SK-N-SH (cell line): Measurements from ENCODE around the gene RAVER2. TPM values are rescaled to one million over a fixed set of nuclear protein-coding genes. Genes with fewer than 3 reads are reported as not detected.

Experiments used
- CTCF ChIA-PET: fragments of 300-600, 350-600 bp; formaldehyde crosslinking; extraction: SDS; loops from one replicate; lab custom pipeline; 2021; lab: Yijun Ruan, JAX
- POLR2A ChIA-PET: fragments of 350-600 bp; sonication (Branson Sonifier 250); formaldehyde crosslinking; extraction: SDS; loops from one replicate; lab custom pipeline; 2020; ENCODE audit warnings: antibody characterized with exemption, inconsistent platforms; lab: Yijun Ruan, JAX
- DNase-seq: peaks from one replicate; pipeline ENCODE4 v3.0.0; 2012
- H2AFZ ChIP-seq: fragments of 200-600 bp; sonication (generic); 2 replicates; pipeline ENCODE4 v1.8.1; 2016; ENCODE audit warnings: antibody characterized with exemption, mild to moderate bottlenecking, low read depth
- H3F3A ChIP-seq: fragments of 200-600 bp; sonication (generic); replicated peaks from 2 replicates; pipeline ENCODE3; 2016; ENCODE audit warnings: antibody characterized with exemption, mild to moderate bottlenecking; ENCODE audit not compliant: insufficient read depth
- H3K27ac ChIP-seq, 2 experiments: fragments of 200-500 bp in 1 of 2; fragments of 200-600 bp in 1 of 2; sonication (Bioruptor generic) in 1 of 2; sonication (generic), shearing (Covaris generic) in 1 of 2; 2 replicates each; pipeline versions ENCODE4 v1.5.1 to v1.6.1; 2014 to 2016; ENCODE audit warnings: low read depth in 2 of 2, inconsistent platforms in 1 of 2, low read length in 1 of 2, mild to moderate bottlenecking in 1 of 2, mixed read lengths in 1 of 2
- H3K27me3 ChIP-seq: fragments of 200-600 bp; sonication (generic), shearing (Covaris generic); 2 replicates; pipeline ENCODE4 v1.6.1; 2016; ENCODE audit warnings: mixed run types; ENCODE audit not compliant: insufficient read depth
- H3K36me3 ChIP-seq, 2 experiments: fragments of 200-500 bp in 1 of 2; fragments of 200-600 bp in 1 of 2; sonication (Bioruptor generic) in 1 of 2; sonication (generic) in 1 of 2; replicated peaks in 1 of 2; 2 replicates each; pipeline versions ENCODE3 to v1.5.1; 2014 to 2016; ENCODE audit warnings: low read length in 1 of 2, mild to moderate bottlenecking in 1 of 2; ENCODE audit not compliant: insufficient read depth in 2 of 2, control insufficient read depth in 1 of 2
- H3K4me1 ChIP-seq, 2 experiments: fragments of 200-500 bp in 1 of 2; fragments of 200-600 bp in 1 of 2; sonication (Bioruptor generic) in 1 of 2; sonication (generic), shearing (Covaris generic) in 1 of 2; 2 replicates each; pipeline versions ENCODE4 v1.5.1 to v1.6.1; 2014 to 2016; ENCODE audit warnings: low read depth in 1 of 2, low read length in 1 of 2, mixed run types in 1 of 2; ENCODE audit not compliant: insufficient read depth in 2 of 2, control insufficient read depth in 1 of 2
- H3K4me2 ChIP-seq: fragments of 200-600 bp; sonication (generic), shearing (Covaris generic); 2 replicates; pipeline ENCODE4 v1.6.1; 2017; ENCODE audit warnings: mixed run types
- H3K4me3 ChIP-seq, 2 experiments: fragments of 200-500 bp in 1 of 2; fragments of 200-600 bp in 1 of 2; sonication (Bioruptor generic) in 1 of 2; sonication (generic), shearing (Covaris generic) in 1 of 2; 2 replicates each; pipeline versions ENCODE4 v1.5.1 to v1.8.1; 2014 to 2016; ENCODE audit warnings: low read depth in 2 of 2, inconsistent platforms in 1 of 2, low read length in 1 of 2, mild to moderate bottlenecking in 1 of 2, mixed read lengths in 1 of 2, moderate library complexity in 1 of 2
- H3K79me2 ChIP-seq: fragments of 200-600 bp; sonication (generic); 2 replicates; pipeline ENCODE4 v1.8.1; 2017; ENCODE audit warnings: mild to moderate bottlenecking; ENCODE audit not compliant: insufficient read depth
- H3K9ac ChIP-seq: fragments of 200-600 bp; sonication (generic); 2 replicates; pipeline ENCODE4 v1.6.1; 2017; ENCODE audit warnings: mixed run types
- H3K9me2 ChIP-seq: fragments of 200-600 bp; sonication (generic); 2 replicates; pipeline ENCODE4 v1.6.1; 2017; ENCODE audit warnings: mixed run types
- H3K9me3 ChIP-seq: fragments of 200-600 bp; sonication (generic); 2 replicates; pipeline ENCODE4 v1.6.1; 2017; ENCODE audit warnings: mixed run types, mild to moderate bottlenecking, moderate library complexity
- H4K20me1 ChIP-seq: fragments of 200-600 bp; sonication (generic); 2 replicates; pipeline ENCODE4 v1.6.1; 2017; ENCODE audit warnings: mild to moderate bottlenecking, mixed run types; ENCODE audit not compliant: insufficient read depth
- CHD2 ChIP-seq: fragments of 150-350 bp; IDR thresholded peaks from 2 replicates; pipeline ENCODE4 v1.6.1; 2018; ENCODE audit warnings: low read length; ENCODE audit not compliant: partially characterized antibody
- EZH2phosphoT487 ChIP-seq: fragments of 200-600 bp; sonication (generic); IDR thresholded peaks from 2 replicates; pipeline ENCODE4 v1.6.1; 2017; ENCODE audit warnings: low read depth, mixed run types, mild to moderate bottlenecking, antibody characterized with exemption, moderate library complexity, borderline replicate concordance
- FOXJ3 ChIP-seq: sonication (generic); formaldehyde crosslinking; IDR thresholded peaks from 2 replicates; pipeline ENCODE4 v1.5.1; 2020; ENCODE audit warnings: mild to moderate bottlenecking, missing genetic modification reagents
- FOXM1 ChIP-seq: IDR thresholded peaks from 2 replicates; pipeline ENCODE4 v1.4.0; 2012; ENCODE audit warnings: low read depth, mild to moderate bottlenecking
- GABPA ChIP-seq: IDR thresholded peaks from 2 replicates; pipeline ENCODE4 v1.4.0; 2012; ENCODE audit warnings: low read depth, mild to moderate bottlenecking
- GATA2 ChIP-seq: sonication (generic); formaldehyde crosslinking; IDR thresholded peaks from 2 replicates; pipeline ENCODE4 v1.5.0; 2020; ENCODE audit warnings: mild to moderate bottlenecking, missing genetic modification reagents
- JUND ChIP-seq: IDR thresholded peaks from 2 replicates; pipeline ENCODE4 v1.4.0; 2012
- MEF2A ChIP-seq: IDR thresholded peaks from 2 replicates; pipeline ENCODE4 v1.4.0; 2012; ENCODE audit warnings: low read depth, borderline replicate concordance
- NFIC ChIP-seq: IDR thresholded peaks from 2 replicates; pipeline ENCODE4 v1.4.0; 2012; ENCODE audit warnings: borderline replicate concordance
- RFX5 ChIP-seq: IDR thresholded peaks from 2 replicates; pipeline ENCODE4 v1.6.1; 2012; ENCODE audit warnings: mild to moderate bottlenecking, improper control_type of control experiment, low read length
- RXRA ChIP-seq: IDR thresholded peaks from 2 replicates; pipeline ENCODE4 v1.4.0; 2012; ENCODE audit warnings: low read depth, mild to moderate bottlenecking, borderline replicate concordance
- SIN3A ChIP-seq: IDR thresholded peaks from 2 replicates; pipeline ENCODE4 v1.6.1; 2012; ENCODE audit warnings: low read depth, mild to moderate bottlenecking, low read length, moderate library complexity, borderline replicate concordance
- SMC3 ChIP-seq: IDR thresholded peaks from 2 replicates; pipeline ENCODE4 v1.6.1; 2012; ENCODE audit warnings: low read depth, low read length, improper control_type of control experiment
- TAF1 ChIP-seq: IDR thresholded peaks from 2 replicates; pipeline ENCODE4 v1.6.1; 2012; ENCODE audit warnings: low read depth, mild to moderate bottlenecking, low read length, moderate library complexity, borderline replicate concordance
- TCF12 ChIP-seq: IDR thresholded peaks from 2 replicates; pipeline ENCODE4 v1.4.0; 2012
- YY1 ChIP-seq: IDR thresholded peaks from 2 replicates; pipeline ENCODE4 v1.4.0; 2012; ENCODE audit warnings: low read depth, mild to moderate bottlenecking
- WGBS: methylation state at CpG from one replicate; pipeline ENCODE4 v1.1.6; 2017; ENCODE audit warnings: low lambda C conversion rate; 5-methylcytosine and 5-hydroxymethylcytosine counted together
- polyA plus RNA-seq, 3 experiments: library from polyadenylated mRNA; depleted of rRNA; stranded (reverse); fragments of >200 nt; gene quantifications; 2 replicates each; pipeline ENCODE4 v1.2.3, GENCODE V29; 2012
- TF ChIP-seq, protein P1 (sequence below): IDR thresholded peaks from 2 replicates; pipeline ENCODE4 v1.4.0; 2012; ENCODE audit warnings: low read depth, borderline replicate concordance
- TF ChIP-seq, protein P2 (sequence below): IDR thresholded peaks from 2 replicates; pipeline ENCODE4 v1.4.0; 2012; ENCODE audit warnings: low read depth, borderline replicate concordance
- TF ChIP-seq, protein P3 (sequence below): fragments of 150-350 bp; IDR thresholded peaks from 2 replicates; pipeline ENCODE4 v1.6.1; 2016; ENCODE audit warnings: mild to moderate bottlenecking, low read depth, low read length
- TF ChIP-seq, protein P4 (sequence below): IDR thresholded peaks from 2 replicates; pipeline ENCODE4 v1.4.0; 2012; ENCODE audit warnings: low read depth
- TF ChIP-seq, protein P5 (sequence below): fragments of 200-600 bp; sonication (generic); IDR thresholded peaks from 2 replicates; pipeline ENCODE4 v1.6.1; 2017; ENCODE audit warnings: antibody characterized with exemption, mild to moderate bottlenecking, moderate library complexity

Gene RAVER2
- polyA plus RNA-seq, 1 of the 3 experiments (the other 2 are of a cell fraction), result 7.3 TPM

DNA sequence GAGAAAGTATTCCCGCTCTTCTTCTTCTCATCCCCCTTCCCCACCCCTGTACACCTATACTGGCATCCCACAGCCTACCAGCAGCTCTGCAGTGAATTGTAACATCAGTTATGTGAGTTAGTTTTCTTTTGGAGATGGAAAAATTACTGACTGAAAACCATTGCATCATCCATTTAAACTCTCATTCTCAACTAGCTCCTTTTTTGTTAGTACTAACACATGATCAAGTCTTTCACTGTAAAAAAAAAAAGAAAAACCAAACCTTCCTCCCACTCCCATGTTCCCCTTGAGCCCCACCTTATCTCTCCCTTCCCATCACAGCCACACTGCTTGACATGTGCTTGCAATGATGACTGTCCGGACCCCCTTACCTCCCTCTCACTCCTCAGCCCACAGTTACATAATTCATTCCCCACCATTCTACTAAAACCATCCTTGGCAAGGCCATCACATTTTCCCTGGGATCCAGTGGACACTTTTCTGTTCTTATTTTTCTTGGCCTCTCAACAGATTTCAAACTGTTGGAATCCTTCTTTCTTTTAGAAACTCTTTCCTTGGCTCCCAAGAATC lies 23.2 kb upstream of the RAVER2 start:
- Histone ChIP-seq H3K9ac (no peak overlapping the region), H3K27ac (no peak overlapping the region), H4K20me1 (no peaks in the 10 kb centered on the region), H3K4me3 (no peak overlapping the region), H3K9me3 (no peaks in the 10 kb centered on the region), H3K79me2 (no peaks in the 10 kb centered on the region), H2AFZ (no peak overlapping the region), H3K36me3 (no peaks in the 10 kb centered on the region), H3F3A (no peaks in the 10 kb centered on the region), H3K27me3 (no peaks in the 10 kb centered on the region; the same call in 1 of the 2 replicates), H3K9me2 (no peaks in the 10 kb centered on the region), H3K4me1 (no peaks in the 10 kb centered on the region), H3K4me2 (no peak overlapping the region)
- CTCF ChIA-PET, result no interaction called here
- 52% methylated on average over 2 of the region's 2 CpGs for WGBS
- no peak for DNase-seq
- POLR2A ChIA-PET, result no interaction called here
- TF ChIP-seq, protein P1, sequence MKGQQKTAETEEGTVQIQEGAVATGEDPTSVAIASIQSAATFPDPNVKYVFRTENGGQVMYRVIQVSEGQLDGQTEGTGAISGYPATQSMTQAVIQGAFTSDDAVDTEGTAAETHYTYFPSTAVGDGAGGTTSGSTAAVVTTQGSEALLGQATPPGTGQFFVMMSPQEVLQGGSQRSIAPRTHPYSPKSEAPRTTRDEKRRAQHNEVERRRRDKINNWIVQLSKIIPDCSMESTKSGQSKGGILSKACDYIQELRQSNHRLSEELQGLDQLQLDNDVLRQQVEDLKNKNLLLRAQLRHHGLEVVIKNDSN, result no peak
- TF ChIP-seq FOXM1 (no peak), FOXJ3 (no peak), TAF1 (no peak), EZH2phosphoT487 (no peak), MEF2A (no peak), NFIC (no peak), YY1 (no peak)

DNA sequence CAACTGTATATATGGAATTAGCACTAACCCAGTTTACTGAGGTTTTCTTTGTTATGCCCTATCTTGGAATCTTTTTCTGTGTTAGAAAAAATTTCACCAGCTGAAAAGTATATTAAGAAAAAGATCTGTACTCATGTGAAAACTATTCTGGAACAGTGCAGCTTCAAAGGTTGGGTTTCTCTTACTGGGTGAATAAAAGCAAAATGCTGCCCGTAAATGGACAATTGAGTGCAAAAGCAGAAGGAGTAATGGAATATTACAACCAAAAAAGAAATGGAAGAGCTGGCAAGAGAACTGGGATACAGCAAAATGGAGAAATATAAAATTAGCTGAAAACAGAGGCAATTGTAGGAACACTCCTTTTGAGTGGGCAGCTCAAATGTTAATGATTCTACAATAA lies 17.0 kb upstream of the RAVER2 start:
- WGBS, result 66% methylated on average over 1 of the region's 1 CpG
- H3K9me2 ChIP-seq, result no peaks in the 10 kb centered on the region
- CTCF ChIA-PET, result interaction anchor here (1.5 to 2.2 kb wide), 3 partner anchors 12 to 52 kb away, joined by 3 to 5 read pairs (median 3); no protein-coding TSS in a partner anchor
- H4K20me1 ChIP-seq, result no peaks in the 10 kb centered on the region
- H3K27me3 ChIP-seq, result no peaks in the 10 kb centered on the region
- H3K9ac ChIP-seq, result no peak overlapping the region
- DNase-seq, result no peak
- POLR2A ChIA-PET, result no interaction called here
- no peak overlapping the region for H3K4me2 ChIP-seq
- H3K36me3 ChIP-seq, result no peaks in the 10 kb centered on the region
- H3K4me3 ChIP-seq, result no peak overlapping the region
- no peaks in the 10 kb centered on the region for H3K79me2 ChIP-seq
- no peaks in the 10 kb centered on the region for H3F3A ChIP-seq
- no peaks in the 10 kb centered on the region for H3K4me1 ChIP-seq
- no peaks in the 10 kb centered on the region for H3K9me3 ChIP-seq
- H2AFZ ChIP-seq, result no peak overlapping the region
- no peak overlapping the region for H3K27ac ChIP-seq
- TF ChIP-seq GATA2 (no peak), JUND (no peak), SMC3 (no peak), RXRA (no peak), RFX5 (no peak), CHD2 (no peak), MEF2A (no peak), TCF12 (no peak), GABPA (no peak), SIN3A (no peak)
- TF ChIP-seq, protein P2, sequence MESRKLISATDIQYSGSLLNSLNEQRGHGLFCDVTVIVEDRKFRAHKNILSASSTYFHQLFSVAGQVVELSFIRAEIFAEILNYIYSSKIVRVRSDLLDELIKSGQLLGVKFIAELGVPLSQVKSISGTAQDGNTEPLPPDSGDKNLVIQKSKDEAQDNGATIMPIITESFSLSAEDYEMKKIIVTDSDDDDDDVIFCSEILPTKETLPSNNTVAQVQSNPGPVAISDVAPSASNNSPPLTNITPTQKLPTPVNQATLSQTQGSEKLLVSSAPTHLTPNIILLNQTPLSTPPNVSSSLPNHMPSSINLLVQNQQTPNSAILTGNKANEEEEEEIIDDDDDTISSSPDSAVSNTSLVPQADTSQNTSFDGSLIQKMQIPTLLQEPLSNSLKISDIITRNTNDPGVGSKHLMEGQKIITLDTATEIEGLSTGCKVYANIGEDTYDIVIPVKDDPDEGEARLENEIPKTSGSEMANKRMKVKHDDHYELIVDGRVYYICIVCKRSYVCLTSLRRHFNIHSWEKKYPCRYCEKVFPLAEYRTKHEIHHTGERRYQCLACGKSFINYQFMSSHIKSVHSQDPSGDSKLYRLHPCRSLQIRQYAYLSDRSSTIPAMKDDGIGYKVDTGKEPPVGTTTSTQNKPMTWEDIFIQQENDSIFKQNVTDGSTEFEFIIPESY, result no peak
- TF ChIP-seq, protein P3, sequence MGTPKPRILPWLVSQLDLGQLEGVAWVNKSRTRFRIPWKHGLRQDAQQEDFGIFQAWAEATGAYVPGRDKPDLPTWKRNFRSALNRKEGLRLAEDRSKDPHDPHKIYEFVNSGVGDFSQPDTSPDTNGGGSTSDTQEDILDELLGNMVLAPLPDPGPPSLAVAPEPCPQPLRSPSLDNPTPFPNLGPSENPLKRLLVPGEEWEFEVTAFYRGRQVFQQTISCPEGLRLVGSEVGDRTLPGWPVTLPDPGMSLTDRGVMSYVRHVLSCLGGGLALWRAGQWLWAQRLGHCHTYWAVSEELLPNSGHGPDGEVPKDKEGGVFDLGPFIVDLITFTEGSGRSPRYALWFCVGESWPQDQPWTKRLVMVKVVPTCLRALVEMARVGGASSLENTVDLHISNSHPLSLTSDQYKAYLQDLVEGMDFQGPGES, result no peak
- TF ChIP-seq, protein P4, sequence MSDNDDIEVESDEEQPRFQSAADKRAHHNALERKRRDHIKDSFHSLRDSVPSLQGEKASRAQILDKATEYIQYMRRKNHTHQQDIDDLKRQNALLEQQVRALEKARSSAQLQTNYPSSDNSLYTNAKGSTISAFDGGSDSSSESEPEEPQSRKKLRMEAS, result no peak
- TF ChIP-seq, protein P5, sequence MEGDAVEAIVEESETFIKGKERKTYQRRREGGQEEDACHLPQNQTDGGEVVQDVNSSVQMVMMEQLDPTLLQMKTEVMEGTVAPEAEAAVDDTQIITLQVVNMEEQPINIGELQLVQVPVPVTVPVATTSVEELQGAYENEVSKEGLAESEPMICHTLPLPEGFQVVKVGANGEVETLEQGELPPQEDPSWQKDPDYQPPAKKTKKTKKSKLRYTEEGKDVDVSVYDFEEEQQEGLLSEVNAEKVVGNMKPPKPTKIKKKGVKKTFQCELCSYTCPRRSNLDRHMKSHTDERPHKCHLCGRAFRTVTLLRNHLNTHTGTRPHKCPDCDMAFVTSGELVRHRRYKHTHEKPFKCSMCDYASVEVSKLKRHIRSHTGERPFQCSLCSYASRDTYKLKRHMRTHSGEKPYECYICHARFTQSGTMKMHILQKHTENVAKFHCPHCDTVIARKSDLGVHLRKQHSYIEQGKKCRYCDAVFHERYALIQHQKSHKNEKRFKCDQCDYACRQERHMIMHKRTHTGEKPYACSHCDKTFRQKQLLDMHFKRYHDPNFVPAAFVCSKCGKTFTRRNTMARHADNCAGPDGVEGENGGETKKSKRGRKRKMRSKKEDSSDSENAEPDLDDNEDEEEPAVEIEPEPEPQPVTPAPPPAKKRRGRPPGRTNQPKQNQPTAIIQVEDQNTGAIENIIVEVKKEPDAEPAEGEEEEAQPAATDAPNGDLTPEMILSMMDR, result no peak
